ENCODE results near the gene MED20.
A peak's percentile ranks its signal among the peaks of the same experiment; 100 is the strongest.

MED20 gene

GRCh38 chr6:41900861-41901260 lies 20.1 kb downstream of the MED20 start:
- DNase-seq: no peak

DNA sequence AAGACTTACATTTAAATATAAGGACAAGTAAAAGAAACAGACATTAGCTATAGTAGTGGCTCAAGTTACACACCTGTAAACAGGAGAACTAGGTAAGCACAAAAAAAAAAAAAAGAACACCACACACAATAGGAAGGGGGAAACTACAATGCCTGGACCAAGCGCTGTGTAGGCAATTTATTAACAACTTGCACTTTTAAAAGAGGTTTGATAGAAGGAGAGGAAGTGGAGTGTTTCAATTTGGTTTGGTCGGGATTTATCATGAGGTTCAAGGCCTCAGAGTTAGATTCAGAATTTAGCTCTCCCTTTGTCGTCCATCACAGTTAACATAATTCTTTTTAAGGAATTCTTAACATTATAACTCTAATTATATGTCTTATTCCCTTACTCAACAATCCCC lies 24.7 kb downstream of the MED20 start:
- no peak for DNase-seq

- peak; percentile 89 for DNase-seq
These were observed 25.4 kb downstream of the MED20 start, which contains the start of gene USP49 for GRCh38 chr6:41895300-41896233. Gene USP49, minus strand, starts transcription at chr6:41895375. Its CDS starts 88,392 bp downstream, at chr6:41806983.

DNA sequence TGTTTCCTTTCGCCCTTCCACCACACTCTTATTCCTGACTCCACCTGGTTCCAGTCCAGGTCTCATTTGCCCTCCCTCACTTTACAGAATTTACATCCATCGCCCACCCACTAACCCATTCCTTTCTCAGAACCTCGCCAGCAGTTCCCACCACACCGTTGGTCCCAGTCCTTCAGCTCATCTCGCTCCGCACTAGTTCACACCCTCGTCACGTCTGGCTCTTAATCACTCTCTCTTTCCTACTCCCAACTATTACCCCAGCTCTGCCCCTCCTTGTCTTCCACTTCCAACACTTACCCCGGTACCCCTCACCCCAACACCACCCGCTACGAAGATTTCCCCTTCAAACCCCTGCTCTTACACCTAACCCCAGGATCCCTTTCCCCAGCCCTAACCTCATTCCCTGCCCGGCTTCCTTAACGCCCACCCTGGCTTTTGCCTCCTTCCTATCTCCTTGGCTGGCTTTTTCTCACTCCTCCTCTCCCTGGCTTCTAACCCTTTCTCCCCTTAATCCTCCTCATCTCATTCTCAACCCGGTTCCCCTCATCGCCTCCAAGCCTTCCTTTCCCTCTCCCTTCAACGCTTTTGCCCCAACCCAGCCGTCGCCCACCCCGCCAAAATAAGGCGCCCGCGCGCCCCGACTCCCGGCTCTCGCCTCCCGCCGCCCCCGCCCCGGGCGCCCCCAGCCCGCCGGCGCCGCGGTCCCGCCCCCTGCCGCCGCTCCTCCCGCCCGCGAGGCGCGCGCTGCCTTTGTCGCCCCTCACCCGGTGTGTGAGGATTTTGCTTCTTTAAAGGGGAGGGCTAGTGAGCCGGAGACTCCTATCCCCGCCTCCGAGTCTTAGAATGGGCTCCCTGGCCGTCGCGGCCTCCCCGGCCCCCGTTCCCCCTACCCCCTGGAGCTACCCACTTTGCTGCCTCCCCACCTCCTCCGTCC lies 26.3 kb downstream of the MED20 start:
- DNase-seq: peak; percentile 2

- no peak for DNase-seq
These were observed 27.9 kb downstream of the MED20 start for GRCh38 chr6:41892921-41893564.

GRCh38 chr6:41887331-41887751 lies 33.6 kb downstream of the MED20 start:
- DNase-seq: no peak

DNA sequence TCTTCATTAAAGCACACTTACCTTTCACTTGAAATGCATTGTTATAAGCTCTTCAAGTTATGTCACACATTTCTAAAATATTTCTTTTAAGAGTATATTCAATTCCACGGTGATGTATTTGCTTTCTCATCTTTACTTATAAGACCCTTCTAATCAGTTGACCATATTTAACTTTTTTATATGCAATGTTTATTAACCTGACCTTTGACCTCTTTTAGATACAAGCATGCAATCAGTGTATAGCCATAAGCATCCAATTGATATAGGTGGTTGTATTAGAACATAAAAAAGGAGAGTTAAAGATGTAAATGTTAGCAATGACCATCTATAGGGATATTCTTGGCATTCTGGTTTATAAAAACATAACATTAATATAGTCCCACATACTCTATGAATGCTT lies 35.0 kb downstream of the MED20 start:
- DNase-seq: no peak

DNA sequence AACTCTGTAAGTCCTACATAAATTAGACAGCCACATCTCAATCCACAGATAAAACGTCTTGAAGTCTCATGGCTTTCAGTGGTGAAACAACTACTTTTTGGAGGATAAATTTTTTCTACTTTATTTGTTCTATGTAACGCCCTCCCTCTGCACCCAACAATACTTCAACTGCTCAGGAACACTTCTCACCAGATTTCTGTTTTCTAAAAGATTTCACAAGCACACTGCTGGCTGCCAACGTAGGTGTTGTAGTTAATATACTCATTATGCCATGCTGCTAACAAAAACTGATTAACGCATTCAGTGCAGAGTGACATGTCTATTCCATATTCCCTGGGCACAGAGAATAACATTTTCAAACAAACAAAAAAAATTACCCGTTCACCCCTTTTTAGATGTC lies 36.0 kb downstream of the MED20 start:
- no peak for DNase-seq

GRCh38 chr6:41881506-41881905 lies 39.4 kb downstream of the MED20 start:
- DNase-seq: no peak

GRCh38 chr6:41878961-41879405 lies 42.0 kb downstream of the MED20 start:
- no peak for DNase-seq

GRCh38 chr6:41878246-41878645 lies 42.7 kb downstream of the MED20 start:
- DNase-seq: no peak

- no peak for DNase-seq
These were observed 43.8 kb downstream of the MED20 start for GRCh38 chr6:41877051-41877680.

GRCh38 chr6:41874741-41875140 lies 46.2 kb downstream of the MED20 start:
- no peak for DNase-seq

DNA sequence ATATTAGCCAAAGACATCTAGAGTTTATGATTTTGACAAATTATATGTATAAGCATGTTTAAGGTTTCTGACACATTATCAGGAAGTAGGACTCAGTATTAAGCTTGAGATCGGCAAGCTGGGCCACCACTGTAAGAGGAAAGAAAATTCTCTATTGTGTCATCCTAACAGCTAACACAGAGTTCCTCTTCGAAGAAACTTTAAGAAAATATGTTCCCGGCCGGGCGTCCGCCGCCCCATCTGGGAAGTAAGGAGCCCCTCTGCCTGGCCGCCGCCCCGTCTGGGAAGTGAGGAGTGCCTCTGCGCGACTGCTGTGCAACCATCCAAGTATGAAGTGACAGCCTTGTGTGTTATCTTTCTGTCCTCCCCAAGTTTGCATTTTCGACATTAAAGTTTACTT lies 48.8 kb downstream of the MED20 start:
- DNase-seq: no peak

- no peak for DNase-seq
These were observed 49.2 kb downstream of the MED20 start for GRCh38 chr6:41871691-41872090.

DNA sequence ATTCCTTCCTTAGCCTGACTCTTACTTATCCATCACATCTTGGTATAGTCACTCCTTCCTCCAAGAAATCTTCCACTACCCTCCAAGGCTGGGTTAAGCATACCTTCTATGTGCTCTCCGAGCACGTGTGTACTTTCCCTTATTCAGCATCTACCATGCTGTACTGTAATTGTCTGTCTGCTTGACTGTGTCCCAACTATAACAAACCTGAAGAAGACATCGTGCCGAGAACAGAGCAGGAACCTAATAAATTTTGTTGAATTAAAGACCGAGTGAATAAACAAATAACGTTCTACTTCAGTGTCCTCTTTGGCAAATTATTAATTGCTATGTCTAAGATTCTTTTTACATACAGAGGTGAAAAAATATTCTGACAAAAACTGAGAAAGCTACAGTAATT lies 61.6 kb downstream of the MED20 start:
- DNase-seq: no peak

DNA sequence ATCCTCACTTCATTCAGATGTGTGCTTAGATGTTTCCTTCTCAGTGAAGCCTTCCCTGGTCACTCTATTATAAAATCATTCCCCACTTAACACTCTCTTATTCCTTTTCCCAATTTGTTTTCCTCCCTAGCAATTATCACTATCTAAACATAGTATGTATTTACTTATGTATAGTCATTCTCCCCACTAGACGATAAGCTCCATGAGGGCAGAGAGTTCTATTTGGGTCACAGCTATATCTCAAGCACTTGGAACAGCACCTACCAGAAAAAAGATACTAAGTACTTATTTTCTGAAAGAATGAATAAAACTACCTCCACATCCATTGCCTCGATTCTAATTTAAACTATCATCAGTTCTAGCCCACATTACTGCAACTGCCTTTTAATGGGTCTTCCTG lies 62.2 kb downstream of the MED20 start:
- no peak for DNase-seq
